Measurements from ENCODE around the gene ST6GALNAC5.

ST6GALNAC5 gene

GRCh38 chr1:76993036-76993435 is 125.8 kb downstream of the ST6GALNAC5 start:
- Mint-ChIP-seq H3K27ac (no peak overlapping the region), H3K4me1 (no peaks in the 10 kb centered on the region), H3K9me3 (no peaks in the 10 kb centered on the region), H3K36me3 (no peaks in the 10 kb centered on the region), H3K27me3 (no peaks in the 10 kb centered on the region), H3K4me3 (no peak overlapping the region)
- no peak for ATAC-seq

GRCh38 chr1:76998582-76999223 is 131.4 kb downstream of the ST6GALNAC5 start:
- no peak for ATAC-seq
- Mint-ChIP-seq H3K27me3 (no peaks in the 10 kb centered on the region), H3K9me3 (no peaks in the 10 kb centered on the region), H3K36me3 (no peaks in the 10 kb centered on the region), H3K27ac (no peak overlapping the region), H3K4me3 (no peak overlapping the region), H3K4me1 (no peaks in the 10 kb centered on the region)

- H3K4me3 Mint-ChIP-seq: no peak overlapping the region
- H3K4me1 Mint-ChIP-seq: no peaks in the 10 kb centered on the region
- no peaks in the 10 kb centered on the region for H3K27me3 Mint-ChIP-seq
- no peak for ATAC-seq
- peaks cover 2% of the 10 kb centered on the region for H3K9me3 Mint-ChIP-seq
- no peaks in the 10 kb centered on the region for H3K36me3 Mint-ChIP-seq
- H3K27ac Mint-ChIP-seq: no peak overlapping the region
These were observed 140.4 kb downstream of the ST6GALNAC5 start for GRCh38 chr1:77007675-77008074.

DNA sequence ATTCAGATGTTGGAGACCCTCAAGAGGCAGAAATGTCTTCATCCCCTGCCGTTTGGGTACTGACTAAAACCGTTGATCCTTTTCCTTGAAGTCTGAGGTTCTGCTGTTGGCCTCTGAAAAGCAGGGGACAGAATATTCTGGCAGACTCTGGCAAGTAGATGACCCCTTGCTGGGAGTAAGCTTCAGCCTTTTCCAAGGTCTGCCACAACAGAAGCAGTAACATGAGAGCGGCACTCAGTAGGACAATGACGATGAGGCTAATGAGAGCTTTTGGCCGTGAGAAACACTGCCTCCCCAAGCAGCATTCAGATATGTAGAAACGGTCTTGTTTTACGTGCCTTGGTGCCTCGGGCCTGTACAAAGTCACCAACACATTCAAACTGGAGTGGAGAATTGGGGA is 143.7 kb downstream of the ST6GALNAC5 start:
- Mint-ChIP-seq H3K4me3 (no peak overlapping the region), H3K9me3 (no peaks in the 10 kb centered on the region), H3K27me3 (no peaks in the 10 kb centered on the region), H3K27ac (no peak overlapping the region), H3K36me3 (no peaks in the 10 kb centered on the region), H3K4me1 (no peaks in the 10 kb centered on the region)
- ATAC-seq: no peak

DNA sequence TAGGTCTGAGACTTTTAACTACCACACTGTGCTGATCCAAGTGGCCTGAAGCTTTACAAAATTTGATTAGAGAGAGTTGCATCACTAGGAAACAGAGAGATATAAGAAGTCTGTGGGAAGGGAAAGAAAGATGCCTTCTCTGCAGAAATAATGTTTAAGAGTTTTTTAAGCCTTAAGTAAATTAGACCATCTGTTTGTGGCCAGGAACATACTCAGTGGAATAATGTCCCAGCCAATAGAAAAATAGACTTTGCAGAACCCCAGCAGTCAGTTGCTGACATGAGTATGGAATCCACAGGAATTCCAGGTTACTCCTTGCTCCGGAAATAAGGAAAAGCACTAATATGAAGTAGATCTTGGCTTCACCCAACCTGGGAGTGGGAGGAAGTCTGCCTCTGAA is 144.8 kb downstream of the ST6GALNAC5 start:
- Mint-ChIP-seq H3K9me3 (no peaks in the 10 kb centered on the region), H3K27ac (no peak overlapping the region), H3K4me3 (no peak overlapping the region), H3K4me1 (no peaks in the 10 kb centered on the region), H3K27me3 (peaks cover 6% of the 10 kb centered on the region), H3K36me3 (no peaks in the 10 kb centered on the region)
- no peak for ATAC-seq

GRCh38 chr1:77014073-77014788 is 147.0 kb downstream of the ST6GALNAC5 start:
- Mint-ChIP-seq H3K27ac (no peak overlapping the region), H3K4me3 (no peak overlapping the region), H3K27me3 (peaks cover 9% of the 10 kb centered on the region), H3K4me1 (no peaks in the 10 kb centered on the region), H3K36me3 (no peaks in the 10 kb centered on the region), H3K9me3 (no peaks in the 10 kb centered on the region)
- ATAC-seq: no peak

- Mint-ChIP-seq H3K27me3 (peaks cover 9% of the 10 kb centered on the region), H3K9me3 (no peaks in the 10 kb centered on the region), H3K27ac (no peak overlapping the region), H3K36me3 (no peaks in the 10 kb centered on the region), H3K4me3 (no peak overlapping the region), H3K4me1 (no peaks in the 10 kb centered on the region)
- ATAC-seq: no peak
These were observed 148.6 kb downstream of the ST6GALNAC5 start for GRCh38 chr1:77015748-77016341.

DNA sequence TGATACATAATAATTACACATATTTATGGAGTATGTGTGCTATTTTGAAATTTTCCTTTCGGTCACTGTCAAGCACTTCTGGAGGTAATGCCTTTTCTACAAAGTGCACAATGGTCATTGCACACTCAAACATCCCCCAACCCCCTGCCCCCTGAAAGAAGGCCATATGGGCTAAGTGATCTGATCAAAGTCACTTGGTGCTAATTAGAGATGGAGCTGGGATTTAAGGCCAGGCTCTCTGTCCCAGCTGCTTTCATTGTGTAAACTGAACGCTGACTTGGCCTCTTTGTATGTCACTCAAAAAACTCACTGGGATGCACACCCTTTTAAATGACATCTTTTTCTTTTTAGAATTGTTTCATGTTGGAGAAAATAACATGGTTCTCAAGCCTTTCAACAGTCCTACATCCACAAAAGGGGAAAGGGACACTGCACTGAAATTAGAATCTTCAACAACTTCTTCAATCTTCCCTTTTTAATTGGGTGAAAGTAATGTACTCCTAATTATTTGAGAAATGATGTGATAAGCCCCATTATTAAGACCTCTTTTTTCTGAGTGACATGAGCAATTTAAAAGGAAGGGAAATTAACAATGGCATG is 149.2 kb downstream of the ST6GALNAC5 start:
- H3K9me3 Mint-ChIP-seq: no peaks in the 10 kb centered on the region
- H3K36me3 Mint-ChIP-seq: no peaks in the 10 kb centered on the region
- H3K4me1 Mint-ChIP-seq: no peaks in the 10 kb centered on the region
- no peak for ATAC-seq
- H3K27me3 Mint-ChIP-seq: peaks cover 9% of the 10 kb centered on the region
- H3K4me3 Mint-ChIP-seq: no peak overlapping the region
- no peak overlapping the region for H3K27ac Mint-ChIP-seq

DNA sequence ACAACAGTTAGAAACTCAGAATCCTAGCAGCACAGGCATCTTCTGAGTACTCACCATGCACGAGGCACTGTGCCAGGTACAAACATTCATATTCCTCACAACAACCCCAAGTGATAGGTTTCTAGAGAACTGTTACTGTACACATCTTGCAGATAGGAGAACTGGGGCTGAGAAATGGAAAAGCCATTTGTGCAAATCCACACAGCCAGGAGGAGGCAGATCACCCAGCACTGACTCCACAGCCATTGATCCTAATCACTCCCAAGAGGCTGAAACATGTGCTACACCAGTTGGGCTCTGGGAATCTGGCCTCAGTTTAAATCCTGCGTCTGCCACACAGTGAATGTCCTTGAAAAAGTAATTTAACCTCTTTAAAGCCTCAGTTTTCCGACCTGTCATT is 151.0 kb downstream of the ST6GALNAC5 start:
- ATAC-seq: no peak
- H3K4me3 Mint-ChIP-seq: no peak overlapping the region
- H3K27ac Mint-ChIP-seq: no peak overlapping the region
- no peaks in the 10 kb centered on the region for H3K4me1 Mint-ChIP-seq
- peaks cover 9% of the 10 kb centered on the region for H3K27me3 Mint-ChIP-seq
- H3K9me3 Mint-ChIP-seq: no peaks in the 10 kb centered on the region
- H3K36me3 Mint-ChIP-seq: no peaks in the 10 kb centered on the region

DNA sequence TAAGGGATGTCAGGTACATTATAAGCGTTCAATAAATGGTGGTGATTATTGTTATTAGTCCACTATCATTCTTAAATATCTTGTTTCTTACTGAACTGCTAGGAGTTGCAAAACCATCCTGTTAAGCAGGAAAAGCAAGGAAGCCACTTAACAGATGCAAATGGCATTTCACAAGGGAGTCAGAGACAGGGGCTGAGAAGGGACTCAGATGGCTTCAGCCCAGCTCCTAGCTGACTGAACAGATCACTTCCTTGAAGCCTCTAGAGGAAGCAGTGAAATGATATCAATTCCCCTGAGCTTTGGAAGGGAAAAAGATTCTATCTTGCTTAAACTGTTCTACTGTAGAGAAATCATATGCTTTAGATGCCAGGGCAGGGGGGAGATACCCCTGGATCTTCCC is 151.5 kb downstream of the ST6GALNAC5 start:
- Mint-ChIP-seq H3K4me3 (no peak overlapping the region), H3K36me3 (no peaks in the 10 kb centered on the region), H3K27me3 (peaks cover 9% of the 10 kb centered on the region), H3K9me3 (no peaks in the 10 kb centered on the region), H3K4me1 (no peaks in the 10 kb centered on the region), H3K27ac (no peak overlapping the region)
- no peak for ATAC-seq

DNA sequence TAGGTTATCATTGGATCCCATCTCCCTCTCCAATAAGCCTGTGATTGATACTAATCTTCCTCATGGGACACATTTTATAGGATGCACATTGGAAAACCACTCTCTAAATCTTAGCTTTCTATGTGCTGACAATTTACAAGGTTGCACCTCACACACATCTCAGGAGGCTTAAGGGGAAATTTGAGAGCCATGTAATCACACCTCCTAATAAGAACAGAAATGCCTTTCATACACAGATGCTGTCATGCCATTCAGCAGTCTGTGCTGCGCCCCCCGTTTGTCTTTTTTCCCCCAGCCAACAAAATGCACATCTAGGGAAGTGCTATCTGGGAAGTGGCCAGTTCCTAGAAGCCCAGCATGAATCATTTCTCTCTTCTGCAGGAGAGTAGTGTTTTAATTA is 154.5 kb downstream of the ST6GALNAC5 start:
- ATAC-seq: no peak
- peaks cover 7% of the 10 kb centered on the region for H3K27me3 Mint-ChIP-seq
- no peaks in the 10 kb centered on the region for H3K4me1 Mint-ChIP-seq
- H3K36me3 Mint-ChIP-seq: no peaks in the 10 kb centered on the region
- no peak overlapping the region for H3K4me3 Mint-ChIP-seq
- H3K9me3 Mint-ChIP-seq: no peaks in the 10 kb centered on the region
- H3K27ac Mint-ChIP-seq: no peak overlapping the region

GRCh38 chr1:77024500-77024899 is 157.2 kb downstream of the ST6GALNAC5 start:
- Mint-ChIP-seq H3K4me3 (no peak overlapping the region), H3K27me3 (no peaks in the 10 kb centered on the region), H3K36me3 (no peaks in the 10 kb centered on the region), H3K4me1 (no peaks in the 10 kb centered on the region), H3K9me3 (no peaks in the 10 kb centered on the region), H3K27ac (no peak overlapping the region)
- no peak for ATAC-seq

DNA sequence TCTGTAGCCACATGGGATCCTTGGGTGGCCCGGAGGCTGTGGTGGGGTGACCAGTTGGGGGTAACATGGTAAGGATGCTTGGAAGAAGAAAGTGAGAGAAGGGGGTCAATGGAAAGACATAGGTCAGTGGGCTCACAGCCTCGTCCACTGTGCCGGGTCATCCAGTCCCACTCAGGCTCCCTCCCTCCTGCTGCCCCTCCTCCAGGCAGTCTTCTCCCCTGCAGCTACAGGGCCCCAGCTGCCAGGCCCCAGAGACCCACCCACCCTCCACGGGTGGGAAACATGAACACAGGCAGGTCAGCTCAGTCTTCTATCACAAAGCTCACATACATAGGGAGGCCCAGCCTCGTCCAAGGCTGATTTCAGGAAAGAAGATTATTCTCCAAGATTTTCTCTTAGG is 158.3 kb downstream of the ST6GALNAC5 start:
- H3K9me3 Mint-ChIP-seq: no peaks in the 10 kb centered on the region
- H3K4me3 Mint-ChIP-seq: no peak overlapping the region
- no peaks in the 10 kb centered on the region for H3K36me3 Mint-ChIP-seq
- no peaks in the 10 kb centered on the region for H3K27me3 Mint-ChIP-seq
- no peaks in the 10 kb centered on the region for H3K4me1 Mint-ChIP-seq
- no peak for ATAC-seq
- no peak overlapping the region for H3K27ac Mint-ChIP-seq

DNA sequence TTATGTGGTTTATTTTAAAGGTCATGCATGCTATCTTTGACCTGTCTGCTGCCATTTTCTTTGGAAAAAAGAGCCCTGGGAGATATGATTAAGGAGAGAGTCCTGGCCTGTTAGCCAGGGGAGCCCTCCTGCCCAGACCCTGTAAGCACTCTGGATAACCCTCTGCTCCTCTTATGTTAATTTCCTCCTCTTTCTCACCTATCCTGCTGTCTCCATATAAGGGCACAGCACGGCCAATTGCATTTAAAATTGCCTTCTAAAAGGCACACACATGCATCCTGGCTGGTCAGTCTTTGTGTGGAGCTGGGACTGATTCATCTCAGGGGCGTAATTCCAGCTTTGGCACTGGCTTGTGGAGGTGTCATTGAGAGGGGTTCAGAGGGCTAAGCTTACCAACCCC is 158.9 kb downstream of the ST6GALNAC5 start:
- Mint-ChIP-seq H3K27ac (no peak overlapping the region), H3K4me1 (no peaks in the 10 kb centered on the region), H3K9me3 (no peaks in the 10 kb centered on the region), H3K27me3 (no peaks in the 10 kb centered on the region), H3K36me3 (no peaks in the 10 kb centered on the region), H3K4me3 (no peak overlapping the region)
- ATAC-seq: no peak

- H3K4me1 Mint-ChIP-seq: no peaks in the 10 kb centered on the region
- H3K4me3 Mint-ChIP-seq: no peak overlapping the region
- no peaks in the 10 kb centered on the region for H3K9me3 Mint-ChIP-seq
- H3K27ac Mint-ChIP-seq: no peak overlapping the region
- H3K27me3 Mint-ChIP-seq: peaks cover 3% of the 10 kb centered on the region
- no peaks in the 10 kb centered on the region for H3K36me3 Mint-ChIP-seq
- no peak for ATAC-seq
These were observed 159.4 kb downstream of the ST6GALNAC5 start for GRCh38 chr1:77026640-77027039.

DNA sequence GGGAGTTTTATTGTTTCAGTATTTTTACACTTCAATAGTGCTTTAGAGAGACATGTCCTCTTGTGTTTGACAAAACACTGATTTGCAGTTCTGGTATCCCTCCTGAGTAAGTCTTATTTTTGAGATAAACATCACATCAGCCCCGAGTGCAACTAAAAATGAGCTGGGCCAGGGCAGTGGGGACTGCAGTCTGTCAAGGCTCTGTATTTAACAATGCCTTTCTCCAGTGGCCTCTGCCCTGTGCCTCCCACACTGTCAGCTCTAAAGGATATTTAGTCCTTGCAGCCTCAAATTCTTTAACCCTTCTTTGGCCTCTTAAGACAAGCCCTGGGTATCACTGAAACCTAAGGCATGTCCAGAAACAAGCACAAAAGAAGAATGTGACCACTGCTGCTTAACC is 160.6 kb downstream of the ST6GALNAC5 start:
- Mint-ChIP-seq H3K4me1 (no peaks in the 10 kb centered on the region), H3K36me3 (no peaks in the 10 kb centered on the region), H3K4me3 (no peak overlapping the region), H3K27me3 (peaks cover 11% of the 10 kb centered on the region), H3K27ac (no peak overlapping the region), H3K9me3 (no peaks in the 10 kb centered on the region)
- no peak for ATAC-seq
